Measurements from ENCODE around the gene UMODL1.

The UMODL1 gene

GRCh38 chr21:42120101-42120902 lies 49.2 kb downstream of the UMODL1 start:
- FAIRE-seq, result no peak
- TF ChIP-seq POLR2A (IDR thresholded peaks at IDR 0.05; ENCODE audit: low read depth, low read length), result no peak
- DNase-seq (ENCODE audit: insufficient read length, low spot score), result no peak

GRCh38 chr21:42120903-42121535 lies 49.9 kb downstream of the UMODL1 start:
- TF ChIP-seq POLR2A (IDR thresholded peaks at IDR 0.05; ENCODE audit: low read depth, low read length), result no peak
- FAIRE-seq, result no peak
- no peak for DNase-seq (ENCODE audit: insufficient read length, low spot score)

GRCh38 chr21:42121794-42122193 lies 50.7 kb downstream of the UMODL1 start:
- no peak for TF ChIP-seq POLR2A (IDR thresholded peaks at IDR 0.05; ENCODE audit: low read depth, low read length)
- no peak for FAIRE-seq
- no peak for DNase-seq (ENCODE audit: insufficient read length, low spot score)

GRCh38 chr21:42122398-42122797 lies 51.3 kb downstream of the UMODL1 start:
- DNase-seq (ENCODE audit: insufficient read length, low spot score) (no peak), FAIRE-seq (no peak)
- TF ChIP-seq POLR2A (IDR thresholded peaks at IDR 0.05; ENCODE audit: low read depth, low read length), result no peak

GRCh38 chr21:42122808-42123207 lies 51.7 kb downstream of the UMODL1 start:
- FAIRE-seq, result no peak
- TF ChIP-seq POLR2A (IDR thresholded peaks at IDR 0.05; ENCODE audit: low read depth, low read length), result no peak
- DNase-seq (ENCODE audit: insufficient read length, low spot score), result no peak

GRCh38 chr21:42123219-42123908 lies 52.2 kb downstream of the UMODL1 start:
- no peak for DNase-seq (ENCODE audit: insufficient read length, low spot score)
- no peak for FAIRE-seq
- no peak for TF ChIP-seq POLR2A (IDR thresholded peaks at IDR 0.05; ENCODE audit: low read depth, low read length)

GRCh38 chr21:42124081-42124480 lies 53.0 kb downstream of the UMODL1 start:
- DNase-seq (ENCODE audit: insufficient read length, low spot score), result no peak

GRCh38 chr21:42124826-42125570 lies 53.9 kb downstream of the UMODL1 start:
- no peak for TF ChIP-seq POLR2A (IDR thresholded peaks at IDR 0.05; ENCODE audit: low read depth, low read length)
- no peak for DNase-seq (ENCODE audit: insufficient read length, low spot score)
- FAIRE-seq, result no peak

More at GRCh38 chr21:42124081-42124480, 53.0 kb downstream of the UMODL1 start:
- no peak for TF ChIP-seq POLR2A (IDR thresholded peaks at IDR 0.05; ENCODE audit: low read depth, low read length)
- FAIRE-seq, result no peak

- DNase-seq (ENCODE audit: insufficient read length, low spot score), result no peak
- no peak for FAIRE-seq
- TF ChIP-seq POLR2A (IDR thresholded peaks at IDR 0.05; ENCODE audit: low read depth, low read length), result no peak
These were observed 54.7 kb downstream of the UMODL1 start for GRCh38 chr21:42125571-42126544.

GRCh38 chr21:42127164-42128150 lies 56.3 kb downstream of the UMODL1 start:
- TF ChIP-seq POLR2A (IDR thresholded peaks at IDR 0.05; ENCODE audit: low read depth, low read length), result no peak
- FAIRE-seq, result no peak
- no peak for DNase-seq (ENCODE audit: insufficient read length, low spot score)

GRCh38 chr21:42129300-42130266 lies 58.5 kb downstream of the UMODL1 start:
- no peak for FAIRE-seq
- DNase-seq (ENCODE audit: insufficient read length, low spot score), result no peak
- TF ChIP-seq POLR2A (IDR thresholded peaks at IDR 0.05; ENCODE audit: low read depth, low read length), result no peak

Measured in H54 (cell line).